Adrenal gland (tissue), 12 donors: Measurements from ENCODE around the gene KRT76. TPM values are rescaled to one million over a fixed set of nuclear protein-coding genes. Genes with fewer than 3 reads are reported as not detected.

Experiments used
- DNase-seq, 7 donors: peaks; one replicate each; pipeline ENCODE4 v3.0.0-alpha.2; 2019 to 2020
- H3K27ac ChIP-seq, 5 donors: fragments of 200-600 bp; sonication (generic) in 4 of 5; 1 replicate in 3 of 5; 2 replicates in 2 of 5; pipeline versions ENCODE4 v1.5.1 to v1.8.0; 2016 to 2020; ENCODE audit warnings: mild to moderate bottlenecking in 1 of 5
- H3K27me3 ChIP-seq: fragments of 200-600 bp; 2 replicates; pipeline ENCODE4 v1.8.0; 2021
- H3K36me3 ChIP-seq, 2 donors: fragments of 200-600 bp; replicated peaks in 1 of 2; 1 replicate in 1 of 2; 2 replicates in 1 of 2; pipeline versions ENCODE4 v1.5.1 to v1.8.0; 2018 to 2022
- H3K4me1 ChIP-seq, 2 donors: fragments of 200-600 bp; replicated peaks in 1 of 2; 1 replicate in 1 of 2; 2 replicates in 1 of 2; pipeline versions ENCODE4 v1.5.1 to v1.8.0; 2018 to 2021
- H3K4me3 ChIP-seq, 4 donors: fragments of 200-600 bp; sonication (generic) in 3 of 4; one replicate each; pipeline ENCODE4 v1.5.1; 2016 to 2018
- H3K9me3 ChIP-seq, 3 donors: fragments of 200-600 bp; sonication (generic) in 1 of 3; replicated peaks in 1 of 3; 1 replicate in 2 of 3; 2 replicates in 1 of 3; pipeline versions ENCODE4 v1.5.1 to v1.8.0; 2016 to 2021
- POLR2A ChIP-seq, 2 donors: fragments of 450-650 bp; IDR thresholded peaks; one replicate each; pipeline ENCODE4 v1.6.1; 2017; ENCODE audit warnings: antibody characterized with exemption in 2 of 2, mild to moderate bottlenecking in 2 of 2, moderate library complexity in 1 of 2
- WGBS, 4 donors: extraction: QIAGEN DNeasy Blood & Tissue Kit in 2 of 4; methylation state at CpG; one replicate each; pipeline versions ENCODE4 v1.1.5 to v1.1.7; 2013 to 2017; 5-methylcytosine and 5-hydroxymethylcytosine counted together
- intact Hi-C, 2 donors: fragments of 100-400 bp; cut with DNase I; formaldehyde crosslinking; loops; one replicate each; pipeline versions ENCODE4 v1.14.1 to v1.15.0; 2022 to 2023
- polyA plus RNA-seq, 3 donors: library from polyadenylated mRNA; stranded (reverse); fragments of 200-250 nt in 2 of 3; fragments of 350-450 nt in 1 of 3; fragmentation: Illumina TruSeq in 1 of 3; extraction: RNeasy Lipid Tissue Mini Kit (QIAGEN cat#74804) in 1 of 3; gene quantifications; one replicate each; pipeline ENCODE4 v1.2.3, GENCODE V29; 2013 to 2014
- total RNA-seq, 9 donors: library from RNA; depleted of rRNA in 4 of 9; stranded (reverse); fragments of >200 nt in 4 of 9; fragments of 120-200 nt in 1 of 9; fragmentation: NEBNext Ultra II Directional in 1 of 9; extraction: Animal tissue kit (Norgen Biotek cat#: 25700) in 1 of 9; gene quantifications; one replicate each; pipeline versions ENCODE4 v1.1.0 to v1.2.4, GENCODE V29; 2013 to 2023
- TF ChIP-seq, protein P1 (sequence below), 6 experiments: fragments of 450-650 bp in 4 of 6; fragments of 200-600 bp in 2 of 6; sonication (generic) in 1 of 6; IDR thresholded peaks; 1 replicate in 5 of 6; 2 replicates in 1 of 6; pipeline versions ENCODE4 v1.5.1 to v1.8.0; 2016 to 2021; ENCODE audit warnings: antibody characterized with exemption in 6 of 6, mild to moderate bottlenecking in 2 of 6, moderate library complexity in 1 of 6
- donor health status: healthy with polysubstance abuse.
- donor health status: Bipolar disorder and iron deficiency.
- donor health status: DM: yes; HTN: yes; CAD: no.
- donor health status: DM: no; HTN: no; CAD: no.
- donor health status: DM: no; HTN: no; CAD: no.
- donor health status: DM: yes; HTN: yes; CAD: no.

KRT76 gene
- total and polyA plus RNA-seq, 12 donors, result not detected

- intact Hi-C loops, result no loop called here
Observed at GRCh38 chr12:52794479-52795331, 17.6 kb upstream of the KRT76 start.

DNA sequence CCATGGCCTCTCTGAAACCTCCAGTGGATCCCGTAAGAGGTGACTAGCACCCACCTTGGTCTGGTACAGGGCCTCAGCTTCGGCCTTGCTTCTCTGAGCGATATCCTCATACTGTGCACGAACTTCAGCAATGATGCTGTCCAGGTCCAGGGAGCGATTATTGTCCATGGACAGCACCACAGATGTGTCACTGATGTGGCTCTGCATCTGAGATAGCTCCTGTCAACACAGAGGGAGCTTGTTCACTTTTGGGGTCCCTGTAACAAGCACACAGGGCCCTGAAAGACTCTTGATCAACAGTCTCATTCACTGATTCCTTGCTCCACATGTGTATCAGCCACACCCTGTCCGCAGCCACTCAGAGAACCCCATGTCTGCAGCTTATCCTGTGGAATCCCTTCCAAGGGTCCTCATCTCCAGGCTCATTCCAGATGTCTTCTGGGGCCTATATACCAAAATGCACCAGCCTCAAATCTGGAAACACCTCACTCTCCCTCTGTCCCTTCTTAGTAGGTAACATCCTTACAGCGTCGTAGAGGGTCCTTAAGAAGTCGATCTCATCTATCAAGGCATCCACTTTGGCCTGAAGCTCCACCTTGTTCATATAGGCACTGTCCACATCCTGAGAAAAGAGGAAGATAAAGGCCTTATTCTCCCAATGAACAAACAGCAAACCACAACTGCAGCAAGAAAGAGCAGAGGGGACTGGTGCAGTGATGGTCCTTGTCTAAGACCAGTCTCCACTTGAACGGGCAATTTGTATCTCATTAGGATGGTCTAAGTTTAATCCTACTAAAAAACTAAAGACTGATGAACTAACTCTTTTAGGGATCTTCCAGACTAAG, 15.3 kb upstream of the KRT76 start:
- DNase-seq, result no peak
- H3K27ac ChIP-seq, result no peak overlapping the region
- H3K36me3 ChIP-seq, result no peaks in the 10 kb centered on the region
- WGBS, 4 donors, result 75 to 89% (median 83%) methylated on average over 10 of the region's 10 CpGs
- H3K4me1 ChIP-seq, result no peaks in the 10 kb centered on the region
- TF ChIP-seq, protein P1, sequence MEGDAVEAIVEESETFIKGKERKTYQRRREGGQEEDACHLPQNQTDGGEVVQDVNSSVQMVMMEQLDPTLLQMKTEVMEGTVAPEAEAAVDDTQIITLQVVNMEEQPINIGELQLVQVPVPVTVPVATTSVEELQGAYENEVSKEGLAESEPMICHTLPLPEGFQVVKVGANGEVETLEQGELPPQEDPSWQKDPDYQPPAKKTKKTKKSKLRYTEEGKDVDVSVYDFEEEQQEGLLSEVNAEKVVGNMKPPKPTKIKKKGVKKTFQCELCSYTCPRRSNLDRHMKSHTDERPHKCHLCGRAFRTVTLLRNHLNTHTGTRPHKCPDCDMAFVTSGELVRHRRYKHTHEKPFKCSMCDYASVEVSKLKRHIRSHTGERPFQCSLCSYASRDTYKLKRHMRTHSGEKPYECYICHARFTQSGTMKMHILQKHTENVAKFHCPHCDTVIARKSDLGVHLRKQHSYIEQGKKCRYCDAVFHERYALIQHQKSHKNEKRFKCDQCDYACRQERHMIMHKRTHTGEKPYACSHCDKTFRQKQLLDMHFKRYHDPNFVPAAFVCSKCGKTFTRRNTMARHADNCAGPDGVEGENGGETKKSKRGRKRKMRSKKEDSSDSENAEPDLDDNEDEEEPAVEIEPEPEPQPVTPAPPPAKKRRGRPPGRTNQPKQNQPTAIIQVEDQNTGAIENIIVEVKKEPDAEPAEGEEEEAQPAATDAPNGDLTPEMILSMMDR (IDR thresholded peaks at IDR 0.05), result no peak
- TF ChIP-seq POLR2A (IDR thresholded peaks at IDR 0.05), result no peak
- intact Hi-C loops, result no loop called here
- no peaks in the 10 kb centered on the region for H3K9me3 ChIP-seq
- no peak overlapping the region for H3K4me3 ChIP-seq
- peaks cover 17% of the 10 kb centered on the region for H3K27me3 ChIP-seq

More at GRCh38 chr12:52794479-52795331, 17.6 kb upstream of the KRT76 start:
- WGBS, 4 donors, result 81 to 89% (median 83%) methylated on average over 3 to 5 of the region's 5 CpGs
- Histone ChIP-seq H3K36me3 (no peaks in the 10 kb centered on the region), H3K4me3 (no peak overlapping the region), H3K27me3 (peaks cover 14% of the 10 kb centered on the region), H3K9me3 (no peaks in the 10 kb centered on the region), H3K4me1 (no peaks in the 10 kb centered on the region), H3K27ac (no peak overlapping the region)
- TF ChIP-seq, protein P1 (IDR thresholded peaks at IDR 0.05), result no peak
- no peak for TF ChIP-seq POLR2A (IDR thresholded peaks at IDR 0.05)
- no peak for DNase-seq

DNA sequence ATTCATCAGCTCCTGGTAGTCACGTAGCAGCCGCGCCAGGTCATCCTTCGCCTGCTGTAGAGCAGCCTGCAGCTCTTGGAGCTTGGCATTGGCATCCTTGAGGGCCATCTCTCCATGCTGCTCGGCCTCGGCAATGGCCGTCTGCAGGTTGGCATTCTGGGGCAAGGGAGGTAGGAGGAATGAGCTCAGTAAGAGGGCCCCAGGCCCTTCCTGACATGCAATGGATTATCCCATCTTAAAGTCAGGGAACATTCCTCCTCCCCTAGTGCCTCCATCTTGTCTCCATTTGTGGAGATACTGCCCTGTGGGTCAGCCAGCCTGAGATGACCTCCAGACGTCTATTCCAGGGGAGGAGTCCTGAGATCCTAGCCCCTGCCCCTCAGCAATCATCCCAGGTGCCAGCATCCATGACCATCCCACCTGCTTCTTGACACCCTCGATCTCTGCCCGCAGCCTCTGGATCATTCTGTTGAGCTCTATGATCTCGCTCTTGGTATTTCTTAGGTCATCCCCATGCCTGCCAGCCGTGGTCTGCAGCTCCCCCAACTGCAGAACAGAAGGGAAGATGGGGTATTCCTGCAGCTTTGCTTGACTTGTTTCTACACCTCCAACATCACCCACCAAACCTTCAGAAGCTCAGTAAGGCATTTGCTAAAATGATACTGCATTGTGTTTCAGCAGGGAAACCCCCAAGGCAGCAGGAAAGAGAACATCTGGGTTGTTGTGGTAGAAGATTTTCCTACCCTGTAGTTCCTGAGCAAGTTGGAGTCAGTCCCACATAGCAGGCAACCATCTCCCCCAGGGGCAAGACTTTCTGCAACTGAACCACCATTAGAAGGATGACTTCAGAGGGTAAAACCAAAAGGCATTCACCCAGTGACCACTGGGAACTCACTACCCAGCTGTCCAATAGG, 14.4 kb upstream of the KRT76 start:
- Histone ChIP-seq H3K9me3 (no peaks in the 10 kb centered on the region), H3K27me3 (peaks cover 17% of the 10 kb centered on the region), H3K27ac (no peak overlapping the region), H3K4me3 (no peak overlapping the region), H3K36me3 (no peaks in the 10 kb centered on the region), H3K4me1 (no peaks in the 10 kb centered on the region)
- intact Hi-C loops, result no loop called here
- DNase-seq, result no peak
- TF ChIP-seq, protein P1 (IDR thresholded peaks at IDR 0.05), result no peak
- TF ChIP-seq POLR2A (IDR thresholded peaks at IDR 0.05), result no peak
- 85 to 91% (median 88%) methylated on average over 4 to 12 of the region's 12 CpGs for WGBS, 4 donors
